Adrenal gland (tissue), 12 donors: ENCODE measurements around the gene MCOLN3. TPM values are rescaled to one million over a fixed set of nuclear protein-coding genes. Genes with fewer than 3 reads are reported as not detected.
A peak's percentile ranks its signal among the peaks of the same experiment; 100 is the strongest.

ENCODE experiments used
- DNase-seq, 7 donors: peaks; one replicate each; pipeline ENCODE4 v3.0.0-alpha.2; 2019 to 2020
- H3K27ac ChIP-seq, 5 donors: fragments of 200-600 bp; sonication (generic) in 4 of 5; 1 replicate in 3 of 5; 2 replicates in 2 of 5; pipeline versions ENCODE4 v1.5.1 to v1.8.0; 2016 to 2020; ENCODE audit warnings: mild to moderate bottlenecking in 1 of 5
- H3K27me3 ChIP-seq: fragments of 200-600 bp; 2 replicates; pipeline ENCODE4 v1.8.0; 2021
- H3K36me3 ChIP-seq, 2 donors: fragments of 200-600 bp; replicated peaks in 1 of 2; 1 replicate in 1 of 2; 2 replicates in 1 of 2; pipeline versions ENCODE4 v1.5.1 to v1.8.0; 2018 to 2022
- H3K4me1 ChIP-seq, 2 donors: fragments of 200-600 bp; replicated peaks in 1 of 2; 1 replicate in 1 of 2; 2 replicates in 1 of 2; pipeline versions ENCODE4 v1.5.1 to v1.8.0; 2018 to 2021
- H3K4me3 ChIP-seq, 4 donors: fragments of 200-600 bp; sonication (generic) in 3 of 4; one replicate each; pipeline ENCODE4 v1.5.1; 2016 to 2018
- H3K9me3 ChIP-seq, 3 donors: fragments of 200-600 bp; sonication (generic) in 1 of 3; replicated peaks in 1 of 3; 1 replicate in 2 of 3; 2 replicates in 1 of 3; pipeline versions ENCODE4 v1.5.1 to v1.8.0; 2016 to 2021
- POLR2A ChIP-seq, 2 donors: fragments of 450-650 bp; IDR thresholded peaks; one replicate each; pipeline ENCODE4 v1.6.1; 2017; ENCODE audit warnings: antibody characterized with exemption in 2 of 2, mild to moderate bottlenecking in 2 of 2, moderate library complexity in 1 of 2
- WGBS, 4 donors: extraction: QIAGEN DNeasy Blood & Tissue Kit in 2 of 4; methylation state at CpG; one replicate each; pipeline versions ENCODE4 v1.1.5 to v1.1.7; 2013 to 2017; 5-methylcytosine and 5-hydroxymethylcytosine counted together
- intact Hi-C, 2 donors: fragments of 100-400 bp; cut with DNase I; formaldehyde crosslinking; loops; one replicate each; pipeline versions ENCODE4 v1.14.1 to v1.15.0; 2022 to 2023
- polyA plus RNA-seq, 3 donors: library from polyadenylated mRNA; stranded (reverse); fragments of 200-250 nt in 2 of 3; fragments of 350-450 nt in 1 of 3; fragmentation: Illumina TruSeq in 1 of 3; extraction: RNeasy Lipid Tissue Mini Kit (QIAGEN cat#74804) in 1 of 3; gene quantifications; one replicate each; pipeline ENCODE4 v1.2.3, GENCODE V29; 2013 to 2014
- total RNA-seq, 9 donors: library from RNA; depleted of rRNA in 4 of 9; stranded (reverse); fragments of >200 nt in 4 of 9; fragments of 120-200 nt in 1 of 9; fragmentation: NEBNext Ultra II Directional in 1 of 9; extraction: Animal tissue kit (Norgen Biotek cat#: 25700) in 1 of 9; gene quantifications; one replicate each; pipeline versions ENCODE4 v1.1.0 to v1.2.4, GENCODE V29; 2013 to 2023
- TF ChIP-seq, protein P1 (sequence below), 6 experiments: fragments of 450-650 bp in 4 of 6; fragments of 200-600 bp in 2 of 6; sonication (generic) in 1 of 6; IDR thresholded peaks; 1 replicate in 5 of 6; 2 replicates in 1 of 6; pipeline versions ENCODE4 v1.5.1 to v1.8.0; 2016 to 2021; ENCODE audit warnings: antibody characterized with exemption in 6 of 6, mild to moderate bottlenecking in 2 of 6, moderate library complexity in 1 of 6
- donor health status: healthy with polysubstance abuse.
- donor health status: Bipolar disorder and iron deficiency.
- donor health status: DM: yes; HTN: yes; CAD: no.
- donor health status: DM: no; HTN: no; CAD: no.
- donor health status: DM: no; HTN: no; CAD: no.
- donor health status: DM: yes; HTN: yes; CAD: no.

The MCOLN3 gene
- total and polyA plus RNA-seq, 12 donors = 0.94 to 183 (median 56.6) TPM

- H3K9me3 ChIP-seq = no peaks in the 10 kb centered on the region
- no peak for DNase-seq
- no peaks in the 10 kb centered on the region for H3K36me3 ChIP-seq
- 72 to 100% (median 96%) methylated on average over 1 of the region's 1 CpG for WGBS, 4 donors
- no peaks in the 10 kb centered on the region for H3K27me3 ChIP-seq
- H3K27ac ChIP-seq = no peak overlapping the region
- peaks cover 0 to 4% of the 10 kb centered on the region in 2 donors for H3K4me1 ChIP-seq
- TF ChIP-seq, protein P1, sequence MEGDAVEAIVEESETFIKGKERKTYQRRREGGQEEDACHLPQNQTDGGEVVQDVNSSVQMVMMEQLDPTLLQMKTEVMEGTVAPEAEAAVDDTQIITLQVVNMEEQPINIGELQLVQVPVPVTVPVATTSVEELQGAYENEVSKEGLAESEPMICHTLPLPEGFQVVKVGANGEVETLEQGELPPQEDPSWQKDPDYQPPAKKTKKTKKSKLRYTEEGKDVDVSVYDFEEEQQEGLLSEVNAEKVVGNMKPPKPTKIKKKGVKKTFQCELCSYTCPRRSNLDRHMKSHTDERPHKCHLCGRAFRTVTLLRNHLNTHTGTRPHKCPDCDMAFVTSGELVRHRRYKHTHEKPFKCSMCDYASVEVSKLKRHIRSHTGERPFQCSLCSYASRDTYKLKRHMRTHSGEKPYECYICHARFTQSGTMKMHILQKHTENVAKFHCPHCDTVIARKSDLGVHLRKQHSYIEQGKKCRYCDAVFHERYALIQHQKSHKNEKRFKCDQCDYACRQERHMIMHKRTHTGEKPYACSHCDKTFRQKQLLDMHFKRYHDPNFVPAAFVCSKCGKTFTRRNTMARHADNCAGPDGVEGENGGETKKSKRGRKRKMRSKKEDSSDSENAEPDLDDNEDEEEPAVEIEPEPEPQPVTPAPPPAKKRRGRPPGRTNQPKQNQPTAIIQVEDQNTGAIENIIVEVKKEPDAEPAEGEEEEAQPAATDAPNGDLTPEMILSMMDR (IDR thresholded peaks at IDR 0.05) = no peak
- no peak for TF ChIP-seq POLR2A (IDR thresholded peaks at IDR 0.05)
- intact Hi-C loops = no loop called here
- H3K4me3 ChIP-seq = no peak overlapping the region
Observed at GRCh38 chr1:85065550-85065949, 17.2 kb upstream of the MCOLN3 start.

- peak overlapping the region in 3 of 4 donors; percentile 16 to 54 (median 32) for H3K4me3 ChIP-seq
- intact Hi-C loops = no loop called here
- no peak for DNase-seq
Observed at GRCh38 chr1:85062425-85063026, 14.2 kb upstream of the MCOLN3 start.

DNA sequence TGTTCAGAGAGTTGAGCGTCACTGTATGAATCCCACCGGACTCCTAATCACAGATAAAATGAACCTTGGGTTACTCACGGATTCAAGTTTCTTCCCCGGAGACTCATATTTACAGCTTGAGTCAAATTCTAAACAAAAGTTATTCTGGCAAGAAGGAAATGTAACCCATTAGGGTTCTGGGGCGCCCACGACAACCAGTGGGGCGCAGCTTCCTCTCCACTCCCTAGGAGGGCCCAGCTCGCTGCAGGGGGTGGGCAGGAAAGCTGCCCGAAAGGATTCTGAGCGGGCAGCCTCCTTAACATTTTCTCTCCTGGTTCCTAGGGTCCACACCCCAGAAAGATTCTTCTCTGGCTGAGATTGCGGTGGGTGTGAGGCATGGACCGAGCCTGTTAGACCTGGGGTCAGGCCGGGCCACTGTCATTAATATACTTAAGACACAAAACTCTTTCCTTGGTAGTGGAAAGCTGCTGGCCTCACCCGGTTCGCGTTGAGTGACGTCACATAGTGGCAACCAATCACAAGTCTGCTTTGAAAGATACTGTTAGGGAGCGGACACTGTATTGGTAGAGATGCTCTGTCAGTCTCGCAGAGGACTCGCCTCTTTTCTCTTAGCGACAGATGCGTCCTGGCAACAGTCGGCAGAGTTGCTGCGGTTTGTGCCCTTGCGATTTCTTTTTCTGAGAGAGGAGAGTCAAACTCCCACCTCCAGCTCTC is 13.6 kb upstream of the MCOLN3 start:
- TF ChIP-seq, protein P1 (IDR thresholded peaks at IDR 0.05) = no peak
- peak in 1 of 2 donors; percentile 55 for TF ChIP-seq POLR2A (IDR thresholded peaks at IDR 0.05)
- Histone ChIP-seq H3K27ac (peak overlapping the region in 4 of 5 donors; percentile 15 to 73 (median 50)), H3K36me3 (no peaks in the 10 kb centered on the region), H3K4me1 (peaks cover 14 to 19% of the 10 kb centered on the region in 2 donors), H3K27me3 (no peaks in the 10 kb centered on the region), H3K4me3 (peak overlapping the region in 2 of 4 donors; percentile 32 to 54), H3K9me3 (no peaks in the 10 kb centered on the region)
- peak; percentile 93 to 98 (median 96) for DNase-seq
- 3 to 6% (median 4%) methylated on average over 21 to 25 of the region's 25 CpGs for WGBS, 4 donors
- intact Hi-C loops = no loop called here

More at GRCh38 chr1:85062425-85063026, 14.2 kb upstream of the MCOLN3 start:
- H3K27me3 ChIP-seq = no peaks in the 10 kb centered on the region
- 16 to 24% (median 22%) methylated on average over 7 of the region's 7 CpGs for whole genome bisulfite sequencing, 4 donors
- peaks cover 14 to 19% of the 10 kb centered on the region in 2 donors for H3K4me1 ChIP-seq
- H3K9me3 ChIP-seq = no peaks in the 10 kb centered on the region
- H3K27ac ChIP-seq = peak overlapping the region in 2 of 5 donors; percentile 6 to 35
- no peaks in the 10 kb centered on the region for H3K36me3 ChIP-seq
- no peak for TF ChIP-seq POLR2A (IDR thresholded peaks at IDR 0.05)
- TF ChIP-seq, protein P1 (IDR thresholded peaks at IDR 0.05) = no peak

- 33 to 50% (median 43%) methylated on average over 2 of the region's 2 CpGs for WGBS, 4 donors
- H3K36me3 ChIP-seq = no peaks in the 10 kb centered on the region
- intact Hi-C loops = no loop called here
Observed at GRCh38 chr1:85060038-85060437, 11.7 kb upstream of the MCOLN3 start.

More at GRCh38 chr1:85060038-85060437, 11.7 kb upstream of the MCOLN3 start:
- no peak overlapping the region for H3K4me3 ChIP-seq
- no peak for DNase-seq
- H3K27ac ChIP-seq = no peak overlapping the region
- no peak for TF ChIP-seq POLR2A (IDR thresholded peaks at IDR 0.05)
- TF ChIP-seq, protein P1 (IDR thresholded peaks at IDR 0.05) = no peak
- H3K4me1 ChIP-seq = peaks cover 14 to 19% of the 10 kb centered on the region in 2 donors
- H3K9me3 ChIP-seq = no peaks in the 10 kb centered on the region
- H3K27me3 ChIP-seq = no peaks in the 10 kb centered on the region
